Activated T-cell treated with anti-CD3 and anti-CD28 coated beads for 1 hour (primary cell): ENCODE results near the gene TUBB1.

ENCODE experiments used
- DNase-seq: peaks from one replicate; pipeline ENCODE4 v3.0.0-alpha.2; 2020; ENCODE audit warnings: low read depth

TUBB1 gene

DNA sequence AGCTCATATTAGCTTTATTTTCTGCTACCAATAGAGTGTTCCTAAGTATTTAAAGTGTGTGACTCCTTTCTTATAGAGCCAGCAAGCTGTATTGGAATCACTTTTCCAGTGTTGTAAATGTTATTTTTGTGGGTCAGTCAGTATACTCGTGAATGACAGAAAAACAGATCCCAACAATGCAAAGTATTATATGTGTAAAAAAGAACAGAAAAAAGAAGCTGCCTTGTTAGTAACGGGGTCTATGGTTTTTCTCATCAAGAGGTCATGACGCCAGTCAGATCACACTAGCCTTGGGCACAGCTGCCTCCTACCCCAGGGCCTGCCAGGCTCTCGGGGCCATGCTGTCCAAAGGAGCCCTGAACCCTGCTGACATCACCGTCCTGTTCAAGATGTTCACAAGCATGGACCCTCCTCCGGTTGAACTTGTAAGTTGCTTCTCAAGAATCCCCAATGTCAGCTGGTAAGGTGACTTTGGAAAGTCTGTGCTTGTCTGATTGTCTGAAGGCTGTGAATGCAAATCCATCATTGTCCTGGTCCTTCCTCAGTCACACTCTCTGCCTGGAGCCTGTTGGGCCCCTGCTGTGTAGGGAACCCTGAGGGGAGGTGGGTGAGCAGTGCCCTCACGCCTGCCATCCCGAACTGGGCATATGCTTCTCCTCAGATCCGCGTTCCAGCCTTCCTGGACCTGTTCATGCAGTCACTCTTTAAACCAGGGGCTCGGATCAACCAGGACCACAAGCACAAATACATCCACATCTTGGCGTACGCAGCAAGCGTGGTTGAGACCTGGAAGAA lies 28.4 kb upstream of the TUBB1 start:
- DNase-seq = no peak

DNA sequence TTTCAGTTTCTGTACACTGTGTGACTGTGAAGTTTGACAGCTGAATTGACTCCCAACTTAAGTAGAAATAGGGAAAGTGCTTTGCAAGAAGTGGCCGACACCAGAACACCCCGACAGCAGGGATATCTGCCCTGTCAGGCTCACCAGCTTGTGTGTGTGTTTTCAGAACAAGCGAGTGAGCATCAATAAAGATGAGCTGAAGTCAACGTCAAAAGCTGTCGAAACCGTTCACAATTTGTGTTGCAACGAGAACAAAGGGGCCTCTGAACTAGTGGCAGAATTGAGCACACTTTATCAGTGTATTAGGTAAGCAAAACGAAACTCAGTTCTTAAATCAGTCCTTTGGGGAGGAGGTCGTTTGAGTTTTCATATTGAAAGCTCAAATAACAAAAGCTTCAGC lies 27.5 kb upstream of the TUBB1 start:
- no peak for DNase-seq

- DNase-seq = no peak
These were observed 26.3 kb upstream of the TUBB1 start for GRCh38 chr20:58992911-58993310.

DNA sequence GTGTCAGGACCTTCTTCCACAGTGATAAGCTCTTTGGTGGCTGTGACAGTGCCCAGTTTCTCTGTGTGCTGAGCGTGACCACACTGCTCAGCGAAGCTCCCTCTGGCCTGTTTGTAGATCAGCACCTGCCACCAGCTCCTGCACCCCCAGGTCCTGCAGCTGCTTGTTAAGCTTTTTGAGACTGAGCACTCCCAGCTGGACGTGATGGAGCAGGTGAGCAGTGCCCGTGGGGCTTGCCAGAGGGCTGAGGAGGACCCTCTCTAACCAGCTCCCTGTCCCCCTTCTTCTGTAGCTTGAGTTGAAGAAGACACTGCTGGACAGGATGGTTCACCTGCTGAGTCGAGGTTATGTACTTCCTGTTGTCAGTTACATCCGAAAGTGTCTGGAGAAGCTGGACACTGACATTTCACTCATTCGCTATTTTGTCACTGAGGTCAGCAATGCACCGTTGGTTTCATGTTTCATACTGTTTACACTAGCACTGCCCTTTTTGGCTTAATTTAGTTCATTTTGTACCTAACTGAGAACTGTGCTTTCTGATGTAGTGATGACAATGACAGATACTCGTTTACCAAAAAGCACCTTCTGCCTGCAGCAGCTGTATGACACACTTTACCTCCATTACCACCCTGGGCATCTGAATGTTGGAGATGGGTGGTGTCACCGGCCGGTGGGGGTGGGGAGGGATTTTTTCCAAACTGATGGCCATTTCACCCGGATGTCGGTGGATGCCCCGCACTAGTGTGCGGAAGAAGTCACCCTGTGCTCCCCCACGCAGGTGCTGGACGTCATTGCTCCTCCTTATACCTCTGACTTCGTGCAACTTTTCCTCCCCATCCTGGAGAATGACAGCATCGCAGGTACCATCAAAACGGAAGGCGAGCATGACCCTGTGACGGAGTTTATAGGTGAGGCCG lies 25.6 kb upstream of the TUBB1 start:
- DNase-seq = no peak

DNA sequence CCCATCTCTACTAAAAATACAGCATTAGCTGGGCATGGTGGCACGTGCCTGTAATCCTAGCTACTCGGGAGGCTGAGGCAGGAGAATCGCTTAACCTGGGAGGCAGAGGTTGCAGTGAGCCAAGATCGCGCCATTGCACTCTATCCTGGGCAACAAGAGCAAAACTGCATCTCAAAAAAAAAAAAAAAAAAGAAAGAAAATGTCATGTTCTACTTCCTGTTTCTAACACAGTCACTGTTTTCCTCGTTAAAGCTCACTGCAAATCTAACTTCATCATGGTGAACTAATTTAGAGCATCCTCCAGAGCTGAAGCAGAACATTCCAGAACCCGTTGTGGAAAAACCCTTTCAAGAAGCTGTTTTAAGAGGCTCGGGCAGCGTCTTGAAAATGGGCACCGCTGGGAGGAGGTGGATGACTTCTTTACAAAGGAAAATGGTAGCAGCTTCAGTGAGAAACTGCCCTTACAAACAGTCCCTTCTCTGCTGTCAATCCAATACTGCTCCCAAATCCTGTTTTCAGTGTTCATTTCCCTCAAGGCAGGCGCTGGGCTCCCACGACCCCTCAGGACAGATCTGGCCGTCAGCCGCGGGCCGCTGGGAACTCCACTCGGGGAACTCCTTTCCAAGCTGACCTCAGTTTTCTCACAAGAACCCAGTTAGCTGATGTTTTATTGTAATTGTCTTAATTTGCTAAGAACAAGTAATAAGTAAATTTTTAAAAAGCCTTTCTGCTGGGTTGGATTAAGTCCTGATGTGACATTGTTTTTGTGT lies 24.7 kb upstream of the TUBB1 start:
- no peak for DNase-seq

DNA sequence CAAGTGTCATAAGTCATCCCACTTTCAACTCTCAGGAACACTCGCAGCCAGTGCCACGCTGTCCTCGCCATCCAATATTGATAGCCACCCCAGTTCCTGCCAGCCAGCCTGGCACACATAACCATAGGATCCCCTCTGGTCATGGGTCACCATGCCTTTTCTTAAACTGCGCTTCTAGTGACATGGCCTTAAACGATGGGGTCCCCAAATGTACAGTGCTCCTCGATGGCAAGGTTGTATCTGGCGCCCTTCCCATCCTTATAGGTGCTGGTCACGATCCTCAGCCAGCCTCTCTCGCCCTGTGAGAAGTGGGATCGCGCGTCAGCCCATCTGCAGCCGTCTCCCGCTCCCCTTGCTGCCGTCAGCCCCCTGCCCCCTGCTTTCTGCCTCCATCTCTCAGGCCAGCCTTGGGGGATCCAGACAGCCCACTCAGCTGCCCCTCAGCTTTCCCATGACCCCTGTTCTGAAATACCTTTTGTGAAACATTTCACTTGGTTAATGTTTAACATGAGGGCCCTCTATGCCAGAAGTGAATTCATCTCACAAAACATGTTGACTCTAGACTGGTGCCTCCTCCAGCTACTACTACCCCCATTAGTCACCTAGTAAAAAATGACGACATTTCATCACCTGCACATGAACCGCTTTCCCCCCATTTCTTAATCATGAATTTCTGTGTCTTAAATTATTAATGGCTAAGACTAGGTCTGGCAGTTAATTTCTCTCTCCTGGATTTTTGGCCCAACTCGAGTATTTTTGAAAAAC lies 23.6 kb upstream of the TUBB1 start:
- DNase-seq = no peak

GRCh38 chr20:58996226-58996611 lies 23.0 kb upstream of the TUBB1 start:
- no peak for DNase-seq

DNA sequence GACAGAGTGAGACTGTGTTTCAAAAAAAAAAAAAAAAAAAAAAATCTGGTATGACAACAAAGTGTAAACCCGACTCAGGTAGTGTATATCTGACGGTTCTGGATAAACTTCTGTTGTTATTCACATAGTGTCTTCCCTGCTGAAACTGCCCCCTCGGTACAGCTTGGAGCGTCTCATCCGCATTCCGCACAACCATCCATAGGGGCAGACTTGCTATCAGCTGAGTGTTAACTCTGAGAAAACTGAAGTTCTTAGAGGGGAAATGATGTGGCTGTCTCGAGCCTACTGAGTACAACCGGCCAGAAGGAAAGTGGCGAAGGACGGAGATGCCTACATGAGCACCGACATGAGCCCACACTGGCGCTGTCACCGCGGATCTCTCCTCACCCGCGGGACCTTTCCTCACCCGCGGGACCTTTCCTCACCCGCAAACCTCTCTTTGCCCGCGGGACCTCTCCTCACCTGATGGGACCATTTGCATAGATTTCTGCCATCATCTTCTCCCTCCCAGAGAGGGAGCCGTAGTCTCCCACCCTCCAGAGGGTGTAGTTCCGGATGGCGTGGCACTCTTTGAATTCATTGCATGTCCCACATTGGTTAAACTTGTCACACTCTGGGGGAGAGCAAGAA lies 22.0 kb upstream of the TUBB1 start:
- no peak for DNase-seq

DNA sequence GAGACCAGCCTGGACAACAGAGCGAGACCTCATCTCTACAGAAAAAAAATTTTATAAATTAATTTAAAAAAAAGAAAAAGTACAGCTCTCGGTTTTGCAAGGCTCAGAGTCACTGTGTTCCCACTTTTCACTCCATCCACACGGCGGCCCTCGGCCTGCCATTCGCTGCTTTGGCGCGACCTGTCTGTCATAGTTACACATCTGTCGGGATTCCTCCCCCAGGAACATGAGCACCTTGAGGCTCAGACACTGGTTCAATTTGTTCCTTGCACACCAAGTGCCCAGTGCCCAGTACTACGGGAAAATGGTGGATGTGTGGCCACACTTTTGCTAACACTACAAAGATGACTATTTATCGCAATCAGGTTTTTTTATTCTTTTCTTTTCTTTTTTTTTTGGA lies 20.6 kb upstream of the TUBB1 start:
- no peak for DNase-seq

DNA sequence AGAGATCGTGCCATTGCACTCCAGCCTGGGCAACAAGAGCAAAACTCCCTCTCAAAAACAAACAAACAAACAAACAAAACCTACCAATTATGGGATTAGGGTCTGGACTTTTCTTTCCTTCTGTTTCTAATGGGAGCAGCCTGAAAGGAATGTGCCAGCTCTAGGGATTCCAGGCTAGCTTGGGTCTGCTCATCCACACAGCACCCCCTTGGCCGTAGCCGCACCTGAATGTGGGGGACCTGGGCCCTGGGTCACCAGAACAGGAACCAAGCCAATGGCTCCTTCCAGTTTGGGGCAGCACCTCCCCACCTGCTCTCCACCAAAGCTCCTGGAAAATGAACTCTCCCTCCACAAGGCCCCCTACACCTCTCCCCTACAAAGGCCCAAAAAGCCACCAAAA lies 18.9 kb upstream of the TUBB1 start:
- no peak for DNase-seq

DNA sequence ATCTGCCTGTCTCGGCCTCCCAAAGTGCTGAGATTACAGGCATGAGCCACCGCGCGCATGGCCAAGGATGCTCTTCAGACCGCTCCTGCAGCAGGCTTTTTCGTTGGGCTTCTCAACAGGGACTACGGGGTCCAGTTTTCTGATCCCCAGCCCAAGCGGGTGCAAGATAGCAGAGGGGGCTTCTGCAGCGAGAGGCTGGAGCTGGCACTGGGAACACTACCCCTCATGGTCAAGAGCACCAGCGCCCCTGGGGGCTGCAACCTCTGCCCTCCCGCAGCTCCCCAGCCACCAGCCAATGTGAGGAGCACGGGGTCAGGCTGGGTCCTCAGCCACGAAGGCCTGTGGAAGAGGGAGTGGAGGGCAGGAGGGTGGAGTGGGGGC lies 18.2 kb upstream of the TUBB1 start:
- DNase-seq = no peak

GRCh38 chr20:59001449-59002171 lies 17.6 kb upstream of the TUBB1 start:
- DNase-seq = no peak

GRCh38 chr20:59002388-59002787 lies 16.8 kb upstream of the TUBB1 start:
- no peak for DNase-seq

DNA sequence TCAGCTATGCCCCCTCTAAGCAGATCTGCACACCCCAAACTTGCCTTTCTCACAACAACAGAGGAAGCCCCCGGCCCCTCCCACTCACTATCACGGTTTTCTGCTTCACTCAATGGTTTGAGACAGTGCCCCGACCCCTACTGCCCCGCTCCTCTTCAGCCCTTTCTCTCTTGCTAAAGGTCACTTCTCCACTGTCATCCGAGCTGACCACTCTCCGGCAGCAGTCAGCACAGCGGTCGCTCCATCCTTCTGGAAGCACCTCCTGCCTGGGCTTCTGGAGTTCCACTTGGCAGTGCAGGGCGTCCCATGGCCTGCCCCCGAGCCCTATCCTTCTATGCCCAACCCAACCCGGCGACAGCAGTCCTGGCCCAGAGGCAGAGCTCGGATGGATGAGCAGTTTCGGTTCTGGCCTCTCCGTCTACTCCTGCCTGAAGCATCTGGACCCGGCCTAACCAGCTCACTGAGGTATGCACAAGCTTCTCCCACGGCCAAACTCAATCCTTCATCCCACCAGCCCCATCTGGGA lies 16.3 kb upstream of the TUBB1 start:
- no peak for DNase-seq

DNA sequence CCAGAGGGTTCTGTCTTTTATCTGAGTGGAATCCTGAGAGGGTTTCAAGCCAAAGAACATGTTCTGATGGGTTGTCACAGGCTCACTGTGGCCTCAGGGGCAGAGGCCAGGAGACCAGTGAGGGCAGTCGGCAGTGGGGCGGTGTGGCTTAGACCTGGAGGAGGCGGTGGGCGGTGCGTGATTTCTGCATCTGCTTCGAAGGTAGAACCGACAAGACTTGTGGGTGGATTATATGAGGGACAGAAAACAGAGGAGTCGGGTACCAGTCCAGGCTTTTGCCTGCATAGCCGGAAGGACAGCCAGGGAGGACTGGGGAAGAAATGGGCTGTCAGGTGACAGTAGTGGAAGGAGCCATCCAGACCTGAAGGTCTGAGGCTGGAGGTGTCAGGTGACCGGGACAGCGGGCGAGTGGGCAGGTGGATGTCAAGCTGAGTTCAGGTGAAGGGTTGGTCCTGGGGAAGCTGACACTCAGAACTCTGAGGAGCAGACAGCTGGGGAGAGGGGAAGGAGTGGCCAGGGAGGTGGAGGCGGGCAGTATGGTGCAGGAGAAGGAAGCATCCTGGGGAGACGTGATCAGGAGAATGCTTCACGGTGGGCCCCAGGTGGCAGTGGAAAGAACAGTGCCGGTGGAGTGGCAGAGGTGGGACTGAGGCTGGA lies 15.3 kb upstream of the TUBB1 start:
- DNase-seq = no peak

DNA sequence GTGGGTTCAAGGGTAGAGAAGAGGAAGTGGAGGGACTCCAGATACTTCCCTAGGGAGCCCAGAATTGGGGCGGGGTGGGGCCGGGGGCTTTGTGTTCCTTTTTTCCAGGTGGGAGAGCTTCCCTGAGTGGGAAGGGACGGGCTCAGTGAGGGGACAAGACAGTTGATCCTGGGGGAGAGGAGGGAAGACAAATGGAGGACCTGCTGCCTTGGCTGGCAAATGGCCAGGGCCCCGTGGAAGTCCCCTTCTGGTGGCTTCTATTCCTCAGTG lies 14.8 kb upstream of the TUBB1 start:
- DNase-seq = peak; percentile 40

GRCh38 chr20:59004763-59005522 lies 14.3 kb upstream of the TUBB1 start:
- DNase-seq = peak; percentile 36

DNA sequence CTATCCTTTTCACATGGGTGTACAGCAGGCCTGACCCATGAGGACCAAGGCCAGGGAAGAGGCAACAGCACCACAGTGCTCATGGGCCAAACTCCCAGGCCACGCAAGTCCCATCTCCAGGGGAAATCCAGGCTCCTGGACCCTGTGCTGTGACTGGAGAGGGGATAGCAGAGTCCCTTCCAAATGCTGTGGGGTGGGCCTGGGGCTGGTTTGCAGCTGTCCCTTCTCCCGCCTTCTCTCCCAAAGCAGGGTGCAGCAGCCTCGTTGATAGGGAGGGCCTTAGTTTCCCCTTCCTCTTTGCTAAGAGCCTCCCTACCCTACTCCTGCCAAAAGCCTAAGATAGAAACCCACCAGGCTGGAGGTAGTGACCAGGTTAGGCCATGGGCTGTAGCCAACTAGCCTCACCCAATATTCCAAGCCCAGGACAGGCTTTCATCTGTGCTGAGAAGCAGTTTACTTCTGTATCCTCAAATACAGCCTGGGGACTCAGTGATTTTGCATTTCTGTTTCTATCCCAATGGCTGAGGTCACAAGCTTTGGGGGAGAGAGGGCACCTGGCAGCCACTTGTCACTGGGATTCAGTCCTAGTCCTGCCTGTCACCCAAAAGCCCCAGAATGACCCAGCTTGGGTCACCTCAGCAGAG lies 13.6 kb upstream of the TUBB1 start:
- DNase-seq = no peak
